HFFc6 (cell line): Measurements from ENCODE around the gene PCGF3. TPM values are rescaled to one million over a fixed set of nuclear protein-coding genes. Genes with fewer than 3 reads are reported as not detected.
"Not testable (repeated sequence)": the region's sequence is repeated elsewhere in the genome, so short reads cannot be mapped to it uniquely, and the experiment has no call there.

ENCODE experiments used
- DNase-seq: peaks from one replicate; pipeline ENCODE4 v3.0.0-alpha.2; 2018
- H3K27ac Mint-ChIP-seq: 2 replicates; pipeline ENCODE4 v1.8.0; 2020; ENCODE audit warnings: mild to moderate bottlenecking, mixed read lengths
- H3K27me3 Mint-ChIP-seq: 2 replicates; pipeline ENCODE4 v1.8.0; 2021; ENCODE audit warnings: mild to moderate bottlenecking, moderate library complexity, mixed read lengths; ENCODE audit not compliant: insufficient read depth
- H3K36me3 Mint-ChIP-seq: 2 replicates; pipeline ENCODE4 v1.8.0; 2021; ENCODE audit warnings: low read depth, mixed read lengths
- H3K4me1 Mint-ChIP-seq: 2 replicates; pipeline ENCODE4 v1.8.0; 2020; ENCODE audit warnings: low read depth, mixed read lengths
- H3K4me3 Mint-ChIP-seq: 2 replicates; pipeline ENCODE4 v1.8.0; 2020; ENCODE audit warnings: mild to moderate bottlenecking, moderate library complexity, mixed read lengths
- H3K9me3 Mint-ChIP-seq: 2 replicates; pipeline ENCODE4 v1.8.0; 2020; ENCODE audit warnings: mild to moderate bottlenecking, mixed read lengths
- CTCF ChIP-seq: fragments of 200-600 bp; sonication (generic); IDR thresholded peaks from 2 replicates; pipeline ENCODE4 v1.5.0; 2021; ENCODE audit warnings: antibody characterized with exemption, mild to moderate bottlenecking
- total RNA-seq, 6 experiments: library from RNA; stranded (reverse); fragmentation: NEBNext Ultra II Directional; extraction: Animal tissue kit (Norgen Biotek cat#: 25700); gene quantifications; 2 replicates in 1 of 6; 3 replicates in 5 of 6; pipeline ENCODE4 v1.2.3, GENCODE V29; 2021

PCGF3 gene
- total RNA-seq, 6 experiments from 2014 or later, result 28.5 to 34.5 (median 30.2) TPM

DNA sequence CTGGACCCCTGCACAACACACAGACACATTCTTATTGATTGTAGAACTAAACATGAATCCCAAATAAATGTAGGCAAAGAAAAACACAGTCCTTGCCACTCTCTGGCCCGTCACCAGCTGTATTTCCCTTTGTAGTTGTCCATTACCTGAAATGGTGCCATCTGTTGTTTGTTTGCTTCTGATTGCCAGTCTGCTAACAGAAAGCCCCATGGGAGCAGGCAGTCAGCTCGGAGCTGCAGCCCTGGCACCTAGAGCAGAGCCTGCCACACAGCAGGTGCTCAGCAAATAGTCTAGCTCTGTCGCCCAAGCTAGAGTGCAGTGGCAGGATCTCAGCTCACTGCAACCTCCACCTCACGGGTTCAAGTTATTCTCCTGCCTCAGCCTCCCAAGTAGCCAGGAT is 91.4 kb downstream of the PCGF3 start:
- TF ChIP-seq CTCF, result no peak
- no peak for DNase-seq
- Mint-ChIP-seq H3K4me1 (no peaks in the 10 kb centered on the region; the same call in 1 of the 2 replicates), H3K27me3 (peaks cover 43% of the 10 kb centered on the region), H3K36me3 (no peaks in the 10 kb centered on the region), H3K4me3 (no peak overlapping the region), H3K27ac (no peak overlapping the region), H3K9me3 (peaks cover 5% of the 10 kb centered on the region)

DNA sequence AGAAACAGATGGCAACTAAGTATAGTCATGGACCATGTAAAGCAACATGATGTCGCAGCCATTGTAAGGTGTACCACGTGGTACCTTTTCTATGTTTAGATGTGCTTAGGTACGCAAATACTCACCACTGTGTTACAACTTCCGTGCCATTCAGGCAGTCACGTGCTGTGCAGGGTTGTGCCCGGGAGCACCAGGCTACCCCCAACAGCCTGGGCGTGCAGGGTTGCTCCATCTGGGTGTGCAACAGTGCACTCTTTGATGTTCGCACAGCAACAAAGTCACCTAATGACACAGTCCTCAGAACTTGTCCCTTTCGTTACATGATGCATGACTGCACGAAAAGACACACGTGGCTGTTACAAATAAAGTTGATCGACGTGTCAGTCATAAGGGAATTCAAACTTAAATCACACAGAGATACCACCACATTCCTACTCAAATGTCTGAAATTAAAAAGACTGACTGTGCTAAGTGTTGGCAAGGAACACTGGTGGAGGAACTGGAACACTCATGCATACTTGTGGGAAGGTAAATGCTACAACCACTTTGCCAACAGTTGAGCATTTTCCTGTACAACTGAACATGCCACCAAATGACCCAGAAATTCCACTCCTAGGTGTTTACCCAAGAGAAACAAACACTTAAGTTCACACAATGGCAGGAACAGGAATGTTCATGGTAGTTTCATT is 95.9 kb downstream of the PCGF3 start:
- TF ChIP-seq CTCF, result no peak
- H3K4me3 Mint-ChIP-seq, result no peak overlapping the region
- no peak overlapping the region for H3K27ac Mint-ChIP-seq
- peaks cover 8% of the 10 kb centered on the region for H3K27me3 Mint-ChIP-seq
- H3K9me3 Mint-ChIP-seq, result peaks cover 12% of the 10 kb centered on the region
- peaks cover 5% of the 10 kb centered on the region; the same call in 1 of the 2 replicates for H3K36me3 Mint-ChIP-seq
- no peaks in the 10 kb centered on the region for H3K4me1 Mint-ChIP-seq
- DNase-seq, result no peak

DNA sequence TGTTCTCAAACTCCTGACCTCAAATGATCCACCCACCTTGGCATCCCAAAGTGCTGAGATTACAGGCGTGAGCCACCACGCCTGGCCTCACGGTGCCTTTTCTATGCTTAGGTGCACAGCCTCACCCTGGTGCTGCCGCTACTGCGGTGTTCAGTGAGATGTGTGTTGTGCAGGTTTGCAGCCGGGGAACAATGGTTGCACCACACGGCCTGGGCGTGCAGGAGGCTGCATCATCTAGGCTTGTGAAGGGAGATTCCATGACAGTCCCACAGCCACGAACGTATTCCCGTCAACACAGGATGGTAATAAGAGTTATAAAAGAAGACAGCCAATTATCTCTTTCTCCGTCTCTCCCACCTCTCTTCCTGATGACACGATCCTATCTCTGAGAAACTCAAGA is 98.3 kb downstream of the PCGF3 start:
- H3K36me3 Mint-ChIP-seq, result peaks cover 5% of the 10 kb centered on the region; the same call in 1 of the 2 replicates
- no peaks in the 10 kb centered on the region for H3K4me1 Mint-ChIP-seq
- DNase-seq, result no peak
- H3K9me3 Mint-ChIP-seq, result peaks cover 12% of the 10 kb centered on the region
- H3K27me3 Mint-ChIP-seq, result peaks cover 7% of the 10 kb centered on the region
- TF ChIP-seq CTCF, result no peak
- H3K4me3 Mint-ChIP-seq, result no peak overlapping the region
- no peak overlapping the region for H3K27ac Mint-ChIP-seq

- Mint-ChIP-seq H3K27me3 (peaks cover 8% of the 10 kb centered on the region; the same call in 1 of the 2 replicates), H3K9me3 (peaks cover 12% of the 10 kb centered on the region), H3K27ac (no peak overlapping the region), H3K36me3 (peaks cover 5% of the 10 kb centered on the region; the same call in 1 of the 2 replicates), H3K4me3 (no peak overlapping the region), H3K4me1 (no peaks in the 10 kb centered on the region)
- no peak for TF ChIP-seq CTCF
- no peak for DNase-seq
Observed at GRCh38 chr4:804804-805203, 99.2 kb downstream of the PCGF3 start.

GRCh38 chr4:806979-807378 is 101.3 kb downstream of the PCGF3 start:
- H3K27ac Mint-ChIP-seq, H3K4me1 Mint-ChIP-seq, H3K36me3 Mint-ChIP-seq, H3K9me3 Mint-ChIP-seq, H3K4me3 Mint-ChIP-seq, DNase-seq: not testable (repeated sequence)
- peaks cover 13% of the 10 kb centered on the region; the same call in 1 of the 2 replicates for H3K27me3 Mint-ChIP-seq

DNA sequence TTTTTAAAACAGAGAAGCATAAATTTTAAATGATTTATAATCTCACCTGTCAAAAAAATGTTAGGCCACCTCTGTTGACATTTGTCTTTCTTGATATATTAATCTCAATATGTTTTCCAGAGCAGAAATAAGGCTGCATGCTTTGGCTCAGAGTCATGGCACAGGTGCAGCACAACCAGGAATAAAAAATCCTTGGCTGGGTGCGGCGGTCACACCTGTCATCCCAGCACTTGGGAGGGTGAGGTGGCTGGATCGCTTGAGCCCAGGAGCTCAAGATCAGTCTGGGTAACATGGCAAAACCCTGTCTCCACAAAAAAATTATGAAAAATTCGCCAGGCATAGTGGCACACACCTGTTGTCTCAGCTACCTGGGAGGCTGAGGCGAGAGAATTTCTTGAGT is 102.2 kb downstream of the PCGF3 start:
- no peak for TF ChIP-seq CTCF
- Mint-ChIP-seq H3K9me3 (peaks cover 4% of the 10 kb centered on the region; the same call in 1 of the 2 replicates), H3K27ac (no peak overlapping the region), H3K4me1 (no peaks in the 10 kb centered on the region), H3K36me3 (peaks cover 5% of the 10 kb centered on the region; the same call in 1 of the 2 replicates), H3K4me3 (no peak overlapping the region), H3K27me3 (peaks cover 18% of the 10 kb centered on the region)
- no peak for DNase-seq
